GM12875 (cell line): Measurements from ENCODE around the gene RNASET2.

Experiments used
- H3K4me3 ChIP-seq: one replicate; pipeline ENCODE4 v1.5.1; 2011; ENCODE audit warnings: low read depth, low read length, control low read depth
- TF ChIP-seq, protein P1 (sequence below): IDR thresholded peaks from 2 replicates; pipeline ENCODE4 v1.5.1; 2011; ENCODE audit warnings: low read depth, mild to moderate bottlenecking, control low read depth, inconsistent platforms, low read length, moderate library complexity, borderline replicate concordance; ENCODE audit not compliant: insufficient read depth

The RNASET2 gene

DNA sequence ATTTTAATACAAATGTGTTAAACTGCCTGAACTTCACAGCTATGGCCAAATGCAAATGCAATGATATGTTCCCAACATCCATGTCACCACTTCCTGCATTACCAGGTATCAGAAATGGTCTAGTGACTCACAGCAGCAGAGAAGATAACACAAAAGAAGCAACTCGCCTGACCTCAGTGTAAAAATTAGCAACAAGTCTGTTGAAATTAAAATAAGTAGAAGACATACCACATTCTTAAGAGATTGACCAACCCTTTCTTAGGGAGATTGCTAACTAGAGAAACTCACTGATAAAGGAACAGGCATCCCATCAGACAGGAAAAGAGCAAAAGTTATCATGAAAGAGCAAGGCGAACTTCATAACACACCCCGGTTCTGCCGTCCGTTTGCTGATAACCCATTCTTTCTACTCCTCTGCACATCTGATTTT, 45.1 kb downstream of the RNASET2 start:
- no peak overlapping the region for H3K4me3 ChIP-seq
- TF ChIP-seq, protein P1, sequence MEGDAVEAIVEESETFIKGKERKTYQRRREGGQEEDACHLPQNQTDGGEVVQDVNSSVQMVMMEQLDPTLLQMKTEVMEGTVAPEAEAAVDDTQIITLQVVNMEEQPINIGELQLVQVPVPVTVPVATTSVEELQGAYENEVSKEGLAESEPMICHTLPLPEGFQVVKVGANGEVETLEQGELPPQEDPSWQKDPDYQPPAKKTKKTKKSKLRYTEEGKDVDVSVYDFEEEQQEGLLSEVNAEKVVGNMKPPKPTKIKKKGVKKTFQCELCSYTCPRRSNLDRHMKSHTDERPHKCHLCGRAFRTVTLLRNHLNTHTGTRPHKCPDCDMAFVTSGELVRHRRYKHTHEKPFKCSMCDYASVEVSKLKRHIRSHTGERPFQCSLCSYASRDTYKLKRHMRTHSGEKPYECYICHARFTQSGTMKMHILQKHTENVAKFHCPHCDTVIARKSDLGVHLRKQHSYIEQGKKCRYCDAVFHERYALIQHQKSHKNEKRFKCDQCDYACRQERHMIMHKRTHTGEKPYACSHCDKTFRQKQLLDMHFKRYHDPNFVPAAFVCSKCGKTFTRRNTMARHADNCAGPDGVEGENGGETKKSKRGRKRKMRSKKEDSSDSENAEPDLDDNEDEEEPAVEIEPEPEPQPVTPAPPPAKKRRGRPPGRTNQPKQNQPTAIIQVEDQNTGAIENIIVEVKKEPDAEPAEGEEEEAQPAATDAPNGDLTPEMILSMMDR = no peak

DNA sequence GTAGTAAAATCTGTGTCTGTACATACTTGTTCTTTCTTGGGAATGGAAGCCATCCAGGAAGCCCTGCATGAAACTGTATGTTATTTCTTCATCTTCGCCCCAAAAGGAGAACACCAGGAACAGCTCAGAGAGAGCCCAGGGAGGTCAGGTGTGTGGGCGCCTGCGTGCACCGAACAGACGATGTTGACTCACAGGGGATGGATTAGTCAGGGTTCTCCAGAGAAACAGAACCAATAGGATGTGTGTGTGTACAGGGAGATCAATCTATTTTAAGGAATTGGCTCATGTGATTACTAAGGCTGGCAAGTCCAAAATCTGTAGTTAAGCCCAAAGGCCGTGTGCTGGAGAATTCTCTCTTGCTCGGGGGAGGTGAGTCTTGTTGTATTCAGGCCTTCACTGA, 45.7 kb downstream of the RNASET2 start:
- H3K4me3 ChIP-seq = no peak overlapping the region
- TF ChIP-seq, protein P1 = no peak

DNA sequence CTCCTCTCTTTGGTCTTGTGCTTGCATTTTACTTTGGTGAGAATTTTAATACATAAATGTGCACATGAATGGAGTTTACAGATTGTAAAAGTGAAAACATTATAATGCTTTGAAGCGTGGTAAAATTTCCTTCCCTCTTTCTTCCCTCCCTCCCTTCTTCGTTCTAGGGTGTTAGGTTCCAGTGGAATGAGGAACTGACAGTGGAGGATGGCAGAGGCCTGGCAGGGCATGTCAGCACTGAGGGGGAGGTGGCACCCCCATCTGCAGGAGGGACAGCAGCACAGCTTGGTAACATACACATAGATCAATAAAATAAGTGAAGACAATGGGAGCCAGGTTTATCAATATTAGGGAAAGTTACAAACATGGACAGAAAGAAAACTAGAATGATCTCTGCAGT, 47.5 kb downstream of the RNASET2 start:
- TF ChIP-seq, protein P1 = no peak

DNA sequence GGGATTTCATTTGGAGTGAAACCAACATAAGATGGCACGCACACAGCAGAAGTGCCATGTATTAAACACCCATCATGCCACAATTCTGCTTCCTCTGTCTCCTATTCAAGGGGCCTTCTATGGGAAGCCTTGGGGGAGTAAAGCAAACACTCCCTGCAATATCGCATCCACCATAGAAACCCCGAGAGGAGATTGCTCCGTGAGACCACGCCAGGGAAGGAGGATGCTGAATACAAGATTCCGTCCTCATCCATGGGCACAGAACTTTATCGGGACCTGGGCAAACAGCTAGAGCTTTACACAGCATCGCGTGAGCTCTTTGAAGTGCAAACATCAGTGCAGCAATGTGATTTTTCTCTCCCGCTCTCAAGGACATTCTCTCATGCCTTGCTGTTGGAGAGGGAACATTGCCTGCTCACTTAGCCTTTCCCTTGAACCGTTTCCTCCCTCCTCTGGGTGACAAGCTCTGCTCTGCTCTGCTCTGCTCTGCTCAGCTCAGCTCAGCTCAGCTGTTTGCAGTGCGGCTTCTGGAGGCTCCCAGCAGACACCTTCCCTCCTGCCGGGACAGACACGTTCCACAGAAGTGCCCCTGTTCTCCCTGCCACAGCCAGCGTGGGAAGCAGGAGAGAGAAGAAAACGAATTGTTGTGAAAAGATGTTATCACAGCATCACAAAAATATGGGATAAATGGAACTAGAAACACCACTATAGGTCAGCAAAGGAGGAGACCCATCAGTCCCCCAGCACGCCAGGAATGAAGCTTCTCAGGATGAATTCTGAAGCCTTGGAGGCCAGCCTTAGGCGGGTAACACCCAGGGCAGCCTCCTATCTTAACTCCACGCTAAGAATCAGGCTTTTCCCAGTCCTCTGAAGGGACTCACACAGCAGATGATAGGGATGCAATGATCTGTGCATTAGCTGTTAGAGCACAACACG, 48.2 kb downstream of the RNASET2 start:
- TF ChIP-seq, protein P1 = no peak

More for the DNA sequence above, 47.5 kb downstream of the RNASET2 start:
- H3K4me3 ChIP-seq = no peak overlapping the region

DNA sequence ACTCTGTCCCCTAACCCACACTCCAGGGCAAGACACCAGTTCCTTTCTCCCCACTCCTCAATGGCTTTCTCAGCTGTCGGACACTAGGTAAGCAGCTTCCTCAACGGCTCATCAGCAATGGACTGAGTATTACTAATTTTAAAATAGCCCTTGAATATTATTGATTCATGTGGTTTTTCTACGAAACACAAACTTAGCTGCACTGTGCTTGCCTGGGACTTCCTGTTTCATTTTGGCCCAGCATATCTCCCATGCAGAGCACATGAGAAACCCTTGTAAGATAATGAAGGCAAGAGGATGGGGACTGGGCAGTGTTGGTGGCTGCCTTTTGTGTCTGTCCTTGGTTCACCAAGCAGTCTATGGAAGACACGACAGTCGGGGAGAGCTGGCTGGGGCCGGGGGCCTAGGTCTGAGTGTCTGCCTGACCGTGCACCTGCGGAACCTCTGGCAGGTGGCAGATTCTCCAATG, 48.9 kb downstream of the RNASET2 start:
- TF ChIP-seq, protein P1 = no peak
- no peak overlapping the region for H3K4me3 ChIP-seq

More for the DNA sequence above, 48.2 kb downstream of the RNASET2 start:
- no peak overlapping the region for H3K4me3 ChIP-seq

DNA sequence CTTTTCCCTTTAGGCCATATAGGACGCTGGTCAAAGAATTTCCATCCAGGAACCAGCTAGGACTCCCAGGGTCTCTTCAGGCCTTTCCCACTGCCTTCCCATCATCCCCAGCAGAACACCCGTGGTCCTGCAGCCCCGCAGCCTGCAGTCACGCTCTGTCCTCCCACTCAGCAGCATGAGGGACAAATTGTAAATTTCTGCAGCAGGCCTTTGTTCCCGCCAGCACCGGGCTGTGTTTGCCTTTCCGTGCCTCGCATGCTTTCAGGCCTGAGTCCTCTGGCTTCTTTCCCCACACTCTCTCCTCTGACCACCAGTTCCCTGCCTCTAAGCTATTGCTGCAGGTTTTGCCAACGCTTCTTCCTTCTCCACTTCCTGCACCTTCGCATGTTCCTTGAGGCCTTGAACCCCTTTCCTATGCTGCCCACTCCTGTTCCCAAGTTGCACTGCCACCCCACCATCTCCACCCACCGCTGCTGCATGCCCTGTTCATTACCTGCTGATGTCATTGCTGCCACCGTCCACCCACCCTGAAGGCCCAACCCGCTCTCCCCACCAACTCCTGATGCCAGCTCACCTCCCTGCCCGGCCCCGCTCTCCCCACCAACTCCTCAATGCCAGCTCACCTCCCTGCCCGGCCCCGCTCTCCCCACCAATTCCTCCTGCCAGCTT, 49.8 kb downstream of the RNASET2 start:
- H3K4me3 ChIP-seq = no peak overlapping the region
- TF ChIP-seq, protein P1 = no peak
